Stomach smooth muscle (tissue), 2 donors: ENCODE measurements around the gene RCSD1.

Experiments
- H3K27ac ChIP-seq: one replicate; pipeline ENCODE4 v1.7.0; 2013; ENCODE audit warnings: mild to moderate bottlenecking, low read length, inconsistent platforms
- H3K27me3 ChIP-seq, 2 donors: one replicate each; pipeline ENCODE4 v1.7.0; 2013; ENCODE audit warnings: low read length in 2 of 2; ENCODE audit not compliant: insufficient read depth in 2 of 2, control insufficient read depth in 1 of 2
- H3K36me3 ChIP-seq, 2 donors: one replicate each; pipeline ENCODE4 v1.7.0; 2013; ENCODE audit warnings: low read length in 2 of 2; ENCODE audit not compliant: control insufficient read depth in 2 of 2, insufficient read depth in 2 of 2
- H3K4me1 ChIP-seq: one replicate; pipeline ENCODE4 v1.7.0; 2013; ENCODE audit warnings: low read length; ENCODE audit not compliant: control insufficient read depth, insufficient read depth
- H3K4me3 ChIP-seq, 2 donors: one replicate each; pipeline ENCODE4 v1.7.0; 2013; ENCODE audit warnings: low read length in 2 of 2
- H3K9ac ChIP-seq, 2 donors: one replicate each; pipeline ENCODE4 v1.7.0; 2013; ENCODE audit warnings: low read length in 2 of 2, mild to moderate bottlenecking in 1 of 2
- H3K9me3 ChIP-seq, 2 donors: one replicate each; pipeline ENCODE4 v1.7.0; 2013; ENCODE audit warnings: low read length in 2 of 2; ENCODE audit not compliant: control insufficient read depth in 2 of 2
- donor health status: healthy.
- donor health status: Pancreatic carcinoma.

Gene RCSD1

GRCh38 chr1:167631386-167631935 lies 1.4 kb downstream of the RCSD1 start:
- Histone ChIP-seq H3K27me3 (no peaks in the 10 kb centered on the region), H3K4me1 (peaks cover 31% of the 10 kb centered on the region), H3K9ac (no peak overlapping the region), H3K9me3 (no peaks in the 10 kb centered on the region), H3K27ac (no peak overlapping the region), H3K4me3 (peak overlapping the region; percentile 64 to 81), H3K36me3 (no peaks in the 10 kb centered on the region)

- Histone ChIP-seq H3K27me3 (no peaks in the 10 kb centered on the region), H3K4me1 (peaks cover 31% of the 10 kb centered on the region), H3K9ac (no peak overlapping the region), H3K9me3 (no peaks in the 10 kb centered on the region), H3K27ac (no peak overlapping the region), H3K4me3 (peak overlapping the region in 1 of 2 donors; percentile 81), H3K36me3 (no peaks in the 10 kb centered on the region)
These were observed 2.0 kb downstream of the RCSD1 start for GRCh38 chr1:167631936-167632614.

GRCh38 chr1:167633258-167633944 lies 3.4 kb downstream of the RCSD1 start:
- Histone ChIP-seq H3K9ac (no peak overlapping the region), H3K9me3 (no peaks in the 10 kb centered on the region), H3K4me1 (peaks cover 31% of the 10 kb centered on the region), H3K4me3 (no peak overlapping the region), H3K27ac (no peak overlapping the region), H3K27me3 (no peaks in the 10 kb centered on the region), H3K36me3 (peaks cover 0 to 4% of the 10 kb centered on the region in 2 donors)

GRCh38 chr1:167634435-167634834 lies 4.4 kb downstream of the RCSD1 start:
- Histone ChIP-seq H3K9ac (no peak overlapping the region), H3K4me3 (no peak overlapping the region), H3K27ac (no peak overlapping the region), H3K36me3 (peaks cover 0 to 4% of the 10 kb centered on the region in 2 donors), H3K4me1 (peaks cover 23% of the 10 kb centered on the region), H3K9me3 (no peaks in the 10 kb centered on the region), H3K27me3 (no peaks in the 10 kb centered on the region)

- peaks cover 18% of the 10 kb centered on the region for H3K4me1 ChIP-seq
- H3K27ac ChIP-seq = no peak overlapping the region
- H3K27me3 ChIP-seq = no peaks in the 10 kb centered on the region
- H3K9ac ChIP-seq = no peak overlapping the region
- peak overlapping the region in 1 of 2 donors; percentile 8 for H3K4me3 ChIP-seq
- H3K9me3 ChIP-seq = no peaks in the 10 kb centered on the region
- H3K36me3 ChIP-seq = peaks cover 3 to 4% of the 10 kb centered on the region in 2 donors
These were observed 5.2 kb downstream of the RCSD1 start for GRCh38 chr1:167635156-167635648.

GRCh38 chr1:167635941-167636340 lies 5.9 kb downstream of the RCSD1 start:
- H3K27ac ChIP-seq = no peak overlapping the region
- H3K27me3 ChIP-seq = no peaks in the 10 kb centered on the region
- no peaks in the 10 kb centered on the region for H3K9me3 ChIP-seq
- no peak overlapping the region for H3K4me3 ChIP-seq
- no peak overlapping the region for H3K9ac ChIP-seq
- H3K4me1 ChIP-seq = peaks cover 16% of the 10 kb centered on the region
- H3K36me3 ChIP-seq = peaks cover 7 to 10% of the 10 kb centered on the region in 2 donors

GRCh38 chr1:167638064-167638463 lies 8.0 kb downstream of the RCSD1 start:
- Histone ChIP-seq H3K27ac (no peak overlapping the region), H3K9me3 (no peaks in the 10 kb centered on the region), H3K9ac (no peak overlapping the region), H3K4me1 (peaks cover 2% of the 10 kb centered on the region), H3K27me3 (no peaks in the 10 kb centered on the region), H3K4me3 (no peak overlapping the region), H3K36me3 (peaks cover 7 to 18% of the 10 kb centered on the region in 2 donors)

GRCh38 chr1:167640051-167640450 lies 10.0 kb downstream of the RCSD1 start:
- H3K4me1 ChIP-seq = peaks cover 2% of the 10 kb centered on the region
- no peaks in the 10 kb centered on the region for H3K27me3 ChIP-seq
- H3K27ac ChIP-seq = no peak overlapping the region
- H3K4me3 ChIP-seq = no peak overlapping the region
- no peak overlapping the region for H3K9ac ChIP-seq
- H3K9me3 ChIP-seq = no peaks in the 10 kb centered on the region
- H3K36me3 ChIP-seq = peaks cover 7 to 18% of the 10 kb centered on the region in 2 donors

- Histone ChIP-seq H3K4me3 (no peak overlapping the region), H3K27me3 (no peaks in the 10 kb centered on the region), H3K9ac (no peak overlapping the region), H3K27ac (no peak overlapping the region), H3K9me3 (no peaks in the 10 kb centered on the region), H3K4me1 (no peaks in the 10 kb centered on the region), H3K36me3 (peaks cover 7 to 18% of the 10 kb centered on the region in 2 donors)
These were observed 11.9 kb downstream of the RCSD1 start for GRCh38 chr1:167641786-167642500.

GRCh38 chr1:167642501-167642826 lies 12.4 kb downstream of the RCSD1 start:
- H3K9ac ChIP-seq = no peak overlapping the region
- no peak overlapping the region for H3K27ac ChIP-seq
- H3K4me1 ChIP-seq = no peaks in the 10 kb centered on the region
- no peaks in the 10 kb centered on the region for H3K27me3 ChIP-seq
- no peak overlapping the region for H3K4me3 ChIP-seq
- peaks cover 7 to 18% of the 10 kb centered on the region in 2 donors for H3K36me3 ChIP-seq
- no peaks in the 10 kb centered on the region for H3K9me3 ChIP-seq
